ENCODE measurements around the gene CHMP6.

The CHMP6 gene

GRCh38 chr17:80956321-80957190 lies 35.1 kb upstream of the CHMP6 start:
- no peak for DNase-seq (ENCODE audit: low spot score)

- no peak for DNase-seq (ENCODE audit: low spot score)
Observed at GRCh38 chr17:80957461-80957941, 34.1 kb upstream of the CHMP6 start.

GRCh38 chr17:80959330-80960036 lies 32.2 kb upstream of the CHMP6 start:
- DNase-seq (ENCODE audit: low spot score): no peak

GRCh38 chr17:80960037-80960796 lies 31.4 kb upstream of the CHMP6 start:
- DNase-seq (ENCODE audit: low spot score): no peak

- DNase-seq (ENCODE audit: low spot score): no peak
Observed at GRCh38 chr17:80960797-80961452, 30.7 kb upstream of the CHMP6 start.

- no peak for DNase-seq (ENCODE audit: low spot score)
Observed at GRCh38 chr17:80961541-80962330, 29.9 kb upstream of the CHMP6 start.

- no peak for DNase-seq (ENCODE audit: low spot score)
Observed at GRCh38 chr17:80962356-80963329, 29.0 kb upstream of the CHMP6 start.

- no peak for DNase-seq (ENCODE audit: low spot score)
Observed at GRCh38 chr17:80963812-80964543, 27.7 kb upstream of the CHMP6 start.

GRCh38 chr17:80964544-80964856 lies 27.1 kb upstream of the CHMP6 start:
- no peak for DNase-seq (ENCODE audit: low spot score)

GRCh38 chr17:80964859-80965580 lies 26.6 kb upstream of the CHMP6 start:
- DNase-seq (ENCODE audit: low spot score): no peak

GRCh38 chr17:80965606-80966005 lies 26.0 kb upstream of the CHMP6 start:
- DNase-seq (ENCODE audit: low spot score): no peak

- DNase-seq (ENCODE audit: low spot score): no peak
Observed at GRCh38 chr17:80967404-80967872, 24.2 kb upstream of the CHMP6 start.

GRCh38 chr17:80968602-80969029 lies 23.0 kb upstream of the CHMP6 start:
- DNase-seq (ENCODE audit: low spot score): no peak

- DNase-seq (ENCODE audit: low spot score): no peak
Observed at GRCh38 chr17:80969030-80969673, 22.5 kb upstream of the CHMP6 start.

- no peak for DNase-seq (ENCODE audit: low spot score)
Observed at GRCh38 chr17:80969674-80970043, 22.0 kb upstream of the CHMP6 start.

- DNase-seq (ENCODE audit: low spot score): peak; percentile 72
Observed at GRCh38 chr17:80970044-80970761, 21.4 kb upstream of the CHMP6 start.

All from germinal center (tissue), 1 donor.